Lung (tissue), 12 donors: ENCODE measurements around the gene TAPT1. TPM values are rescaled to one million over a fixed set of nuclear protein-coding genes. Genes with fewer than 3 reads are reported as not detected.

Experiments used
- ATAC-seq: fragments of 200-7000 bp; cut with Tn5 transposase; one replicate; pipeline ENCODE4 v1.9.1; 2020; ENCODE audit warnings: moderate number of reproducible peaks; ENCODE audit not compliant: insufficient read depth, low FRiP score
- DNase-seq, 3 donors: peaks; one replicate each; pipeline ENCODE4 v3.0.0-alpha.2; 2013 to 2017
- H3K27ac ChIP-seq, 2 donors: one replicate each; pipeline ENCODE4 v1.5.1; 2013; ENCODE audit warnings: mild to moderate bottlenecking in 2 of 2, moderate library complexity in 2 of 2, control low read depth in 1 of 2, inconsistent platforms in 1 of 2, low read depth in 1 of 2, low read length in 1 of 2
- H3K27me3 ChIP-seq, 3 donors: one replicate each; pipeline ENCODE4 v1.5.1; 2013; ENCODE audit warnings: low read length in 2 of 3; ENCODE audit not compliant: control insufficient read depth in 3 of 3, insufficient read depth in 3 of 3
- H3K36me3 ChIP-seq, 4 donors: one replicate each; pipeline ENCODE4 v1.5.1; 2013; ENCODE audit warnings: low read length in 4 of 4, mild to moderate bottlenecking in 1 of 4, moderate library complexity in 1 of 4; ENCODE audit not compliant: control insufficient read depth in 4 of 4, insufficient read depth in 4 of 4
- H3K4me1 ChIP-seq, 5 donors: one replicate each; pipeline ENCODE4 v1.5.1; 2013; ENCODE audit warnings: low read length in 5 of 5, mild to moderate bottlenecking in 2 of 5, moderate library complexity in 1 of 5; ENCODE audit not compliant: control insufficient read depth in 5 of 5, insufficient read depth in 5 of 5
- H3K4me3 ChIP-seq: one replicate; pipeline ENCODE4 v1.5.1; 2013; ENCODE audit warnings: mild to moderate bottlenecking, control low read depth, moderate library complexity
- H3K9ac ChIP-seq, 2 donors: one replicate each; pipeline ENCODE4 v1.5.1; 2013; ENCODE audit warnings: low read length in 2 of 2, control low read depth in 1 of 2; ENCODE audit not compliant: insufficient read depth in 1 of 2
- H3K9me3 ChIP-seq, 4 donors: one replicate each; pipeline ENCODE4 v1.5.1; 2013; ENCODE audit warnings: low read length in 3 of 4, mild to moderate bottlenecking in 1 of 4, moderate library complexity in 1 of 4; ENCODE audit not compliant: control insufficient read depth in 4 of 4, insufficient read depth in 3 of 4
- WGBS, 2 donors: extraction: QIAGEN DNeasy Blood & Tissue Kit; methylation state at CpG; one replicate each; pipeline ENCODE4 v1.1.7; 2013; 5-methylcytosine and 5-hydroxymethylcytosine counted together
- polyA plus RNA-seq, 2 donors: library from polyadenylated mRNA; stranded (reverse); fragments of 200-250 nt; gene quantifications; one replicate each; pipeline ENCODE4 v1.2.1, GENCODE V29; 2013
- total RNA-seq, 2 donors: library from RNA; depleted of rRNA in 1 of 2; stranded (reverse); fragments of >200 nt in 1 of 2; gene quantifications; one replicate each; pipeline ENCODE4 v1.2.1, GENCODE V29; 2014 to 2021
- TF ChIP-seq, protein P1 (sequence below): IDR thresholded peaks from 2 replicates; pipeline ENCODE4 v1.5.1; 2012; ENCODE audit warnings: mild to moderate bottlenecking; ENCODE audit errors: control extremely low read depth, extremely low read depth
- donor health status: control.
- donor health status: control.
- donor health status: Bipolar disorder and iron deficiency.
- donor health status: healthy.
- donor health status: DM: yes; HTN: yes; CAD: no.

TAPT1 gene
- total and polyA plus RNA-seq, 4 donors, result 13.8 to 102 (median 30.2) TPM

GRCh38 chr4:16259889-16260246 is 33.6 kb upstream of the TAPT1 start:
- peaks cover 0 to 2% (median 0%) of the 10 kb centered on the region in 4 donors for H3K36me3 ChIP-seq
- ATAC-seq (no peak), DNase-seq (no peak)
- 78 to 91% methylated on average over 4 of the region's 4 CpGs for WGBS, 2 donors
- H3K27me3 ChIP-seq, result no peaks in the 10 kb centered on the region
- no peak overlapping the region for H3K27ac ChIP-seq
- no peak overlapping the region for H3K9ac ChIP-seq
- peaks cover 0 to 3% (median 0%) of the 10 kb centered on the region in 4 donors for H3K9me3 ChIP-seq
- TF ChIP-seq, protein P1, sequence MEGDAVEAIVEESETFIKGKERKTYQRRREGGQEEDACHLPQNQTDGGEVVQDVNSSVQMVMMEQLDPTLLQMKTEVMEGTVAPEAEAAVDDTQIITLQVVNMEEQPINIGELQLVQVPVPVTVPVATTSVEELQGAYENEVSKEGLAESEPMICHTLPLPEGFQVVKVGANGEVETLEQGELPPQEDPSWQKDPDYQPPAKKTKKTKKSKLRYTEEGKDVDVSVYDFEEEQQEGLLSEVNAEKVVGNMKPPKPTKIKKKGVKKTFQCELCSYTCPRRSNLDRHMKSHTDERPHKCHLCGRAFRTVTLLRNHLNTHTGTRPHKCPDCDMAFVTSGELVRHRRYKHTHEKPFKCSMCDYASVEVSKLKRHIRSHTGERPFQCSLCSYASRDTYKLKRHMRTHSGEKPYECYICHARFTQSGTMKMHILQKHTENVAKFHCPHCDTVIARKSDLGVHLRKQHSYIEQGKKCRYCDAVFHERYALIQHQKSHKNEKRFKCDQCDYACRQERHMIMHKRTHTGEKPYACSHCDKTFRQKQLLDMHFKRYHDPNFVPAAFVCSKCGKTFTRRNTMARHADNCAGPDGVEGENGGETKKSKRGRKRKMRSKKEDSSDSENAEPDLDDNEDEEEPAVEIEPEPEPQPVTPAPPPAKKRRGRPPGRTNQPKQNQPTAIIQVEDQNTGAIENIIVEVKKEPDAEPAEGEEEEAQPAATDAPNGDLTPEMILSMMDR, result no peak
- no peak overlapping the region for H3K4me3 ChIP-seq
- peaks cover 0 to 2% (median 0%) of the 10 kb centered on the region in 5 donors for H3K4me1 ChIP-seq

DNA sequence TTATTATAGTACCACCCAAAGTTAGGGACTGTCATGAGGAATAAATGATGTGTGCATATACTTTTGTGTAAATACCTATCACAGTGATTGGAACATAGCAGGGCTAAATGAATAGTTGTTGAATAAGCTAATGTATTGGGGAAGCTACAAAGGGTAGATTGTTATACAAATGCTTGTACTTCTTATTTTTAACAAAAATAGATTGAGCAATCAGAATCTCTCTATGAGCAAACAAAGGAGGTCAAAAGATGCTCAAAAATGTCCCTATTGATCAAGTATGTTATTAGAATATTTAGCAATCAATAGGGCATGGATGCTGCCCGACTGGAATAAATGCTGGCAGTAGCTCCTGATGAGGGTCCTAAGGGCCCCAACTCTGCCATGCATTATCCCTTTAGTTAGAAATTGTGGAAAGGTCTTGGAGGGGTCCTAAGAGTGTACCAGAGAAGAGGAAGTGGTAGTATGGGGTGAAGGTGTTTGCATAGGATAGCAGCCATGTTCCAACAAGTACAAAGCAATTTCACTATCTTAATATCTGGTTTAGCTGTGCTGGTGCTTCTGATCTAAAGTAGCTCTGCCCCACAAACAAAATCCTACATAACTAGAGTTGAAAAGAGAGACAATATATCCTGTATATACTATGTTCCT is 33.1 kb upstream of the TAPT1 start:
- TF ChIP-seq, protein P1, result no peak
- 95 to 97% methylated on average over 1 of the region's 1 CpG for WGBS, 2 donors
- H3K4me3 ChIP-seq, result no peak overlapping the region
- no peak for DNase-seq
- ATAC-seq, result no peak
- H3K36me3 ChIP-seq, result peaks cover 0 to 2% (median 0%) of the 10 kb centered on the region in 4 donors
- peaks cover 0 to 3% (median 0%) of the 10 kb centered on the region in 4 donors for H3K9me3 ChIP-seq
- H3K27me3 ChIP-seq, result no peaks in the 10 kb centered on the region
- no peak overlapping the region for H3K27ac ChIP-seq
- H3K4me1 ChIP-seq, result peaks cover 0 to 2% (median 0%) of the 10 kb centered on the region in 5 donors
- no peak overlapping the region for H3K9ac ChIP-seq

GRCh38 chr4:16257611-16258010 is 31.3 kb upstream of the TAPT1 start:
- no peak for ATAC-seq

More at GRCh38 chr4:16257611-16258010, 31.3 kb upstream of the TAPT1 start:
- WGBS, 2 donors, result 87 to 90% methylated on average over 2 of the region's 2 CpGs
- TF ChIP-seq, protein P1, result no peak
- Histone ChIP-seq H3K9ac (no peak overlapping the region), H3K9me3 (peaks cover 0 to 3% (median 0%) of the 10 kb centered on the region in 4 donors), H3K27ac (no peak overlapping the region), H3K36me3 (peaks cover 0 to 2% (median 0%) of the 10 kb centered on the region in 4 donors), H3K4me1 (no peaks in the 10 kb centered on the region), H3K27me3 (no peaks in the 10 kb centered on the region), H3K4me3 (no peak overlapping the region)
- no peak for DNase-seq
